Ascending aorta (tissue), 2 donors: ENCODE measurements around the gene IRF2. TPM values are rescaled to one million over a fixed set of nuclear protein-coding genes. Genes with fewer than 3 reads are reported as not detected.
A peak's percentile ranks its signal among the peaks of the same experiment; 100 is the strongest.

Experiments
- DNase-seq, 2 donors: peaks; one replicate each; pipeline ENCODE4 v3.0.0-alpha.2; 2019; ENCODE audit warnings: low spot score in 2 of 2
- H3K27ac ChIP-seq, 2 donors: fragments of 200-600 bp; sonication (generic); one replicate each; pipeline ENCODE4 v1.5.1; 2016 to 2017; ENCODE audit warnings: mild to moderate bottlenecking in 1 of 2
- H3K27me3 ChIP-seq: fragments of 200-600 bp; sonication (generic); one replicate; pipeline ENCODE4 v1.5.1; 2017
- H3K36me3 ChIP-seq, 2 donors: fragments of 200-600 bp; sonication (generic); one replicate each; pipeline ENCODE4 v1.5.1; 2016
- H3K4me1 ChIP-seq, 2 donors: fragments of 200-600 bp; sonication (generic); one replicate each; pipeline ENCODE4 v1.5.1; 2016 to 2017; ENCODE audit warnings: mild to moderate bottlenecking in 1 of 2
- H3K4me3 ChIP-seq, 2 donors: fragments of 200-600 bp; sonication (generic); one replicate each; pipeline ENCODE4 v1.5.1; 2016 to 2017; ENCODE audit warnings: mild to moderate bottlenecking in 1 of 2
- H3K9me3 ChIP-seq, 2 donors: fragments of 200-600 bp; sonication (generic); one replicate each; pipeline ENCODE4 v1.5.1; 2016
- intact Hi-C: fragments of 100-400 bp; cut with DNase I; formaldehyde crosslinking; loops from one replicate; pipeline ENCODE4 v1.15.1; 2023
- total RNA-seq: library from RNA; depleted of rRNA; stranded (reverse); fragments of >200 nt; gene quantifications from one replicate; pipeline ENCODE4 v1.1.0, GENCODE V29; 2016
- TF ChIP-seq, protein P1 (sequence below), 3 experiments: fragments of 200-600 bp in 2 of 3; fragments of 450-650 bp in 1 of 3; sonication (generic) in 2 of 3; IDR thresholded peaks; one replicate each; pipeline ENCODE4 v1.5.1; 2016 to 2019; ENCODE audit warnings: antibody characterized with exemption in 3 of 3, mild to moderate bottlenecking in 1 of 3, moderate library complexity in 1 of 3

IRF2 gene
- total RNA-seq, 1 donor from 2014 or later = 39.6 TPM

DNA sequence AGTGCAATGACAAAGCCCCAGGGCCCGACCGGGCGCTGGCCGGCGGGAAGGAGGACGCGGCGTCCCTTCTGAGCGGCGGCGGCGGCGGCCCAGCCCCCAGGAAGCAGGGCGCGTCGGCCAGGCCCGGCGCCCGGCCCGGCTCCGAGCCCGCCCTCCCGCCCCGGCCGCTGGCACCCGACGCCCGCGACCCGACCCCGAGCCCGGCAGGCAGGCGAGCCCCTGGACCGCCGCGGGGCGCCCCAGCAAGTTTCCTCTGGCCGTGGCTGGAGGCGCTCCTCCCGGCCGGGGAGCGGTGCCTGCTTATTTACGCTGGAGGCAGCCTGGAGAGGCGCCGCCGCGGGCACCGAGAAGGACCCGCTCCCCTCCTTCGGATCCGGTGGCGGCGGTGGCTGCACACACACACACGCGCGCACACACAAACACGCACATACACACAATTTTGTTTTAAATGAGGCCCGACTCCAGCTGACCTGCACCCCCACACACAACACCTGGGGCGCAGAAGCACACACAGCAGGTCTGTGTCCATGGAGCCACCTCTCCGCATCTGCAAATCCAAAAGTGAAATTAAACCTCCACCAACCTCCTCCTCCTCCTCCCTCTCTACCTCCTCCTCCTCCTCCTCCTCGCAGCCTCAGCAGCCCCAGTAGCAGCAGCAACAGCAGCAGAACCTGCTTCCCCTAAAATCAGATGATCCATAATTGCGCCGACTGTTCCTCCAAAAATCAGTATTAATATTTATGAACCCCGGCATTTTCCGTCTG, 669 bp downstream of the IRF2 start:
- Histone ChIP-seq H3K36me3 (no peaks in the 10 kb centered on the region), H3K9me3 (no peaks in the 10 kb centered on the region), H3K4me3 (peak overlapping the region; percentile 89 to 95), H3K27ac (peak overlapping the region; percentile 93 to 96), H3K4me1 (peaks cover 0 to 18% of the 10 kb centered on the region in 2 donors), H3K27me3 (no peaks in the 10 kb centered on the region)
- intact Hi-C loops = loop anchor here (1.0 to 10.0 kb wide), 6 partner anchors 64 to 1376 kb away; partner anchors contain the start of genes ACSL1, CASP3, PRIMPOL and WWC2
- TF ChIP-seq, protein P1, sequence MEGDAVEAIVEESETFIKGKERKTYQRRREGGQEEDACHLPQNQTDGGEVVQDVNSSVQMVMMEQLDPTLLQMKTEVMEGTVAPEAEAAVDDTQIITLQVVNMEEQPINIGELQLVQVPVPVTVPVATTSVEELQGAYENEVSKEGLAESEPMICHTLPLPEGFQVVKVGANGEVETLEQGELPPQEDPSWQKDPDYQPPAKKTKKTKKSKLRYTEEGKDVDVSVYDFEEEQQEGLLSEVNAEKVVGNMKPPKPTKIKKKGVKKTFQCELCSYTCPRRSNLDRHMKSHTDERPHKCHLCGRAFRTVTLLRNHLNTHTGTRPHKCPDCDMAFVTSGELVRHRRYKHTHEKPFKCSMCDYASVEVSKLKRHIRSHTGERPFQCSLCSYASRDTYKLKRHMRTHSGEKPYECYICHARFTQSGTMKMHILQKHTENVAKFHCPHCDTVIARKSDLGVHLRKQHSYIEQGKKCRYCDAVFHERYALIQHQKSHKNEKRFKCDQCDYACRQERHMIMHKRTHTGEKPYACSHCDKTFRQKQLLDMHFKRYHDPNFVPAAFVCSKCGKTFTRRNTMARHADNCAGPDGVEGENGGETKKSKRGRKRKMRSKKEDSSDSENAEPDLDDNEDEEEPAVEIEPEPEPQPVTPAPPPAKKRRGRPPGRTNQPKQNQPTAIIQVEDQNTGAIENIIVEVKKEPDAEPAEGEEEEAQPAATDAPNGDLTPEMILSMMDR (IDR thresholded peaks at IDR 0.05) = no peak
- peak in 1 of 2 donors; percentile 72 for DNase-seq

DNA sequence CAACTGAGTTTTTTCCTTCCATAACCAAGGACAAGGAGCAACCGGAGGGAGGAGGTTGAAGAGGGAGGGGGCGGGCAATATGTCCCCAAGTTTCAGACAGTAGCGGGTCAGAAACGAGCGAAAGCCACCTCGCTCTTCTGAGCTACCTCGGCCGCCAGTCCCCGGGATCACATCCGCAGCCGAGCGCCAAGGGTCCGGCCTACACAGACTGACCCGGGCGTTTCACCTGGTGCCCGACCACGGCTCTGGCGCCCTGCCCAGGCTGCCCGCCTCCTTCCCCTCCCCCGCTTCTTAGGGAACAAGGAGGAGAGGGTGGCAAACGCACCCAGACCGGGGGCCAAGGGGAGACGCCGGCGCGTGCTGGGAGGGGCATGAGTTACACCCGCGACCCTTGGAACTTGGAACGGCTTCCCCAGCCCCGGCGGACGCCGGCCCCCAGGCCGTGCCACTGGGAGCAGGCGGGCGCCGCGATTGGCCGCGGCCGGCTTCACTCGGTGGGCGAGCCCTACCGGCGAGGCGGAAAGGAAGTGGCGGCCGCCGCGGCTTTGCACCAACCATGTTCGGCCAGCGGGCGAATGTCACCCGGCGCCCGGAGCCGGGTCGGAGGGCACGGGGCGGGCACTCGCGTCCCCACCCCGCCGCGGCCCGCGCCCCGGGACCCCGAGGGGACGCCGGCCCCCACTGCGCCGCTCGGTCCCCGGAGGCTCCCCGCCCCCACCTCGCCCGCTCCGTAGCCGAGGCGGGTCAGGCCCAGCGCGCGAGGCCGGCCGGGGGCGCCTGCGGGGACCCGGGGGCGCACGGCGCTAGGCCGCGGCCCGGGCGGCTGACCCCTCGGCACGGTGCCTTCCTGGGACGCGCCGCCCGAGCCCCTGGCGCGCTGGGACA, 1.5 kb downstream of the IRF2 start:
- TF ChIP-seq, protein P1 (IDR thresholded peaks at IDR 0.05) = peak in 2 of 3 experiments; percentile 21 to 31
- peak overlapping the region; percentile 93 to 96 for H3K27ac ChIP-seq
- peak overlapping the region; percentile 89 to 95 for H3K4me3 ChIP-seq
- no peaks in the 10 kb centered on the region for H3K27me3 ChIP-seq
- H3K4me1 ChIP-seq = peaks cover 0 to 18% of the 10 kb centered on the region in 2 donors
- peak; percentile 42 to 93 for DNase-seq
- H3K36me3 ChIP-seq = no peaks in the 10 kb centered on the region
- no peaks in the 10 kb centered on the region for H3K9me3 ChIP-seq
- intact Hi-C loops = loop anchor here (1.0 to 10.0 kb wide), 4 partner anchors 73 to 1376 kb away; partner anchors contain the start of genes ACSL1 and WWC2

DNA sequence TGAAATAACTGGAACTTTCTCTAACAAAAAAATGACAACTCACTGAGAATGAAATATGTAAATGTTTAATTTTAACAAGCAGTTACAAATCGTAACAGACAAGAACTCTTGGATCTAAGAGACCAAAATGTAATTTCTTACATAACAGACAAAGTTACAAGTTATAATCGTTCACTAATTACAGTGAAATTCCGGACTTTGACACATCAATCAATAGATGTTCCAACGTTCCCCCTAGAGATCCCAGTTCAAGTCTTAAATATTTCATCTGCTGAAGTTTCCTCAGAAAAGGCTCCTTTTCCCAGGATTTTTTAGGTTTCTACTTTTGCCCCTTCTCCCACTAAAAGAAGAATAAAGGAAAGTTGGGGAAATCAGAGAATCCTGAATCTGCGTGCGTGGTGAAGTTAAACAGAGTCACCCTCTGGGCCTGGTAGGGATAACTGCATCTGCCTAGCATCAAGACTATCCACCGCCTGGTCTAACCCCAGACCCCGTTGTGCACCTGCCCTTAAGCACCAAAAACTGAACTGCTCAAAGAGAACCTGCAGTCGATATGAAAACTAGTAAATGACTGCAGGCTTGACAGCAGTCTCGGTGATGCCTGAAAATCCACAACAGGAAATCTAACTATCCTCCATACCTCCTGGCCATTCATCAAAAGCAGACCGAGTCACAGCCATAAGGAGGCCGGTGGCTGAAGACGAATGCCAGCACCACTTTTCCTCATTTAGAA, 2.3 kb downstream of the IRF2 start:
- intact Hi-C loops = loop anchor here (1.0 to 10.0 kb wide), 4 partner anchors 72 to 1375 kb away; partner anchors contain the start of genes ACSL1 and WWC2
- peak overlapping the region; percentile 89 to 95 for H3K4me3 ChIP-seq
- H3K4me1 ChIP-seq = peaks cover 0 to 18% of the 10 kb centered on the region in 2 donors
- H3K9me3 ChIP-seq = no peaks in the 10 kb centered on the region
- no peaks in the 10 kb centered on the region for H3K36me3 ChIP-seq
- H3K27ac ChIP-seq = peak overlapping the region; percentile 93 to 96
- no peak for DNase-seq
- TF ChIP-seq, protein P1 (IDR thresholded peaks at IDR 0.05) = no peak
- H3K27me3 ChIP-seq = no peaks in the 10 kb centered on the region

DNA sequence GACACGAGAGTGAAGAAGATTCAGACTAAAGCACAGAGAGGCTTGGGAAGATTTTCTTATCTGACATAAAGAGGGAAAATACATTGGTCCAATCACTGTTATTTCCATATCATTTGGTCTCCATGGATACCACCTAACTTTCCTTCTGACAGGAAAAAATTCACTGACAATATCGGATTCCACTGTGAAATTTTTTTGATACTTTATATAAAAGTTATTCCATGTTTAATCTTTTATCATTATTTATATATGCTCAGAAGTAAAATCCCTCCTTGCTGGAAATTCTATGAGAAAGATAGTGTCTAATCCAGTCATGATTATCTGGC, 3.6 kb downstream of the IRF2 start:
- Histone ChIP-seq H3K27ac (no peak overlapping the region), H3K36me3 (no peaks in the 10 kb centered on the region), H3K9me3 (no peaks in the 10 kb centered on the region), H3K4me1 (peaks cover 0 to 14% of the 10 kb centered on the region in 2 donors), H3K27me3 (no peaks in the 10 kb centered on the region), H3K4me3 (no peak overlapping the region)
- DNase-seq = no peak
- TF ChIP-seq, protein P1 (IDR thresholded peaks at IDR 0.05) = no peak
- intact Hi-C loops = loop anchor here (5.0 to 10.0 kb wide), 2 partner anchors 354 to 1373 kb away; partner anchors contain the start of genes ACSL1 and WWC2

DNA sequence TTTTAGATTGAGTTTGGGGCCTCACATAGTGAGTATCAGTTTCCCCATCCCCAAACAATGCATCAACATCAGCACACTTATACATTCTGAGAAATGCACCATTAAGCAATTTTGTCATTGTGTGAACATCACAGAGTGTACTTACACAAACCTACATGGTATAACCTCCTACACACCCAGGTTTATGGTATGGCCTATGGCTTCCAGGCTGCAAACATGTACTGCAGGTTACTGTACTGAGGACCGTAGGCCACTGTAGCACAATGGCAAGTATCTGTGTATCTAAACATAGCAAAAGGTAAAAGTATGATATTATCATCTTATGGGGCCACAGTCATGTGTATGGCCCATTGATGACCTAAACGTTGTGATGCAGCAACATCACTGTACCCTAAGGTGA, 7.7 kb downstream of the IRF2 start:
- Histone ChIP-seq H3K9me3 (no peaks in the 10 kb centered on the region), H3K27me3 (no peaks in the 10 kb centered on the region), H3K36me3 (no peaks in the 10 kb centered on the region), H3K27ac (no peak overlapping the region), H3K4me3 (no peak overlapping the region), H3K4me1 (peaks cover 0 to 13% of the 10 kb centered on the region in 2 donors)
- TF ChIP-seq, protein P1 (IDR thresholded peaks at IDR 0.05) = no peak
- intact Hi-C loops = no loop called here
- no peak for DNase-seq
